ENCODE measurements around the gene SDK1. TPM values are rescaled to one million over a fixed set of nuclear protein-coding genes. Genes with fewer than 3 reads are reported as not detected.

SDK1 gene
- total RNA-seq, 1 donor from 2014 or later = 0.48 TPM

GRCh38 chr7:4266270-4267040 lies 965.4 kb downstream of the SDK1 start:
- no peaks in the 10 kb centered on the region for H3K27me3 Mint-ChIP-seq (ENCODE audit: low read depth)
- no peak for DNase-seq (ENCODE audit: low spot score)
- H3K4me1 Mint-ChIP-seq (ENCODE audit: low read depth) = no peaks in the 10 kb centered on the region
- no peaks in the 10 kb centered on the region for H3K9me3 Mint-ChIP-seq
- H3K4me3 Mint-ChIP-seq (ENCODE audit: low read depth) = no peak overlapping the region
- intact Hi-C loops (cut with micrococcal nuclease) = no loop called here
- H3K36me3 Mint-ChIP-seq (ENCODE audit: low read depth) = no peaks in the 10 kb centered on the region
- no peak overlapping the region for H3K27ac Mint-ChIP-seq

DNA sequence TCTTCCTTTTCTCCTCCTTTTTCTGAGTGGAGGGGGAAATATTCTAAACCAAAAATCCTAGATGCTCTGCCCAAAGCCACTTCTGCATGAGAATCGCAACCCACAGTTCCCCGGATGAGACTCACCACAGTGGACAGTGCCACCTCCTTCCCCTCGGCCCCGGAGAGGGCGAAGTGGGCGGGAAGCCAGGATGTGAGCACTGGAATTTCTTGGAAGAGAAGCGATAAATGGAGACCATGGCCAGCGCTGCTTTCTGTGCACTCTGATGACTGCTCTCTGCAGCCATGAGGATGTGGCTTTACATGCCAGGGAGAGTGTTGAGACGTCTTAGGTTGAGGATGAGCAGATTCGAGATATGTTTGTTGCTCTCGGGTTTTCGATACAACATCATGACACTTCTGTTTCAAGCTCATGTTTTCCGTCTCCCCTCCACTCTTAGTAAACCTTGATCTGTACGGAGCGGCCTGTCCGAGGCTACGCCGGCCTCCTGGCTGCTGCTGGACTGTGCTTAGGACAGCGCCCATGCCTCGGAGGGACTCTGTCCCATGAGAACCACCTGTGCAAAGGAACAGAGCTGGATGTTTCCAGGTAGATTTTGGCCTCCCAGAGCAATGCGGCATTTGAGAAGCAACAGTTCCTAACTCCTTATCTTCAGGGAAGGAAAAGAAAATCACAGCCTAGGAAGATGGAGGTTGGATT lies 966.4 kb downstream of the SDK1 start:
- no peaks in the 10 kb centered on the region for H3K36me3 Mint-ChIP-seq (ENCODE audit: low read depth)
- no peak overlapping the region for H3K27ac Mint-ChIP-seq
- intact Hi-C loops (cut with micrococcal nuclease) = no loop called here
- H3K4me3 Mint-ChIP-seq (ENCODE audit: low read depth) = no peak overlapping the region
- no peaks in the 10 kb centered on the region for H3K27me3 Mint-ChIP-seq (ENCODE audit: low read depth)
- DNase-seq (ENCODE audit: low spot score) = no peak
- no peaks in the 10 kb centered on the region for H3K4me1 Mint-ChIP-seq (ENCODE audit: low read depth)
- H3K9me3 Mint-ChIP-seq = no peaks in the 10 kb centered on the region

- Mint-ChIP-seq H3K4me1 (ENCODE audit: low read depth) (no peaks in the 10 kb centered on the region), H3K27me3 (ENCODE audit: low read depth) (no peaks in the 10 kb centered on the region), H3K9me3 (no peaks in the 10 kb centered on the region), H3K27ac (no peak overlapping the region), H3K4me3 (ENCODE audit: low read depth) (no peak overlapping the region), H3K36me3 (ENCODE audit: low read depth) (no peaks in the 10 kb centered on the region)
- intact Hi-C loops (cut with micrococcal nuclease) = no loop called here
- DNase-seq (ENCODE audit: low spot score) = no peak
These were observed 967.3 kb downstream of the SDK1 start for GRCh38 chr7:4268040-4268965.

GRCh38 chr7:4269086-4269485 lies 968.0 kb downstream of the SDK1 start:
- Mint-ChIP-seq H3K36me3 (ENCODE audit: low read depth) (no peaks in the 10 kb centered on the region), H3K9me3 (no peaks in the 10 kb centered on the region), H3K27ac (no peak overlapping the region), H3K4me3 (ENCODE audit: low read depth) (no peak overlapping the region), H3K27me3 (ENCODE audit: low read depth) (no peaks in the 10 kb centered on the region), H3K4me1 (ENCODE audit: low read depth) (no peaks in the 10 kb centered on the region)
- intact Hi-C loops (cut with micrococcal nuclease) = no loop called here
- DNase-seq (ENCODE audit: low spot score) = no peak

GRCh38 chr7:4269746-4270145 lies 968.7 kb downstream of the SDK1 start:
- intact Hi-C loops (cut with micrococcal nuclease) = no loop called here
- Mint-ChIP-seq H3K4me1 (ENCODE audit: low read depth) (no peaks in the 10 kb centered on the region), H3K4me3 (ENCODE audit: low read depth) (no peak overlapping the region), H3K27me3 (ENCODE audit: low read depth) (no peaks in the 10 kb centered on the region), H3K36me3 (ENCODE audit: low read depth) (no peaks in the 10 kb centered on the region), H3K27ac (no peak overlapping the region), H3K9me3 (peaks cover 3% of the 10 kb centered on the region)
- DNase-seq (ENCODE audit: low spot score) = no peak

- Mint-ChIP-seq H3K4me1 (ENCODE audit: low read depth) (no peaks in the 10 kb centered on the region), H3K27me3 (ENCODE audit: low read depth) (no peaks in the 10 kb centered on the region), H3K4me3 (ENCODE audit: low read depth) (no peak overlapping the region), H3K9me3 (peaks cover 8% of the 10 kb centered on the region), H3K36me3 (ENCODE audit: low read depth) (no peaks in the 10 kb centered on the region), H3K27ac (no peak overlapping the region)
- intact Hi-C loops (cut with micrococcal nuclease) = no loop called here
- no peak for DNase-seq (ENCODE audit: low spot score)
These were observed 969.2 kb downstream of the SDK1 start for GRCh38 chr7:4270268-4270667.

GRCh38 chr7:4270941-4271715 lies 970.1 kb downstream of the SDK1 start:
- Mint-ChIP-seq H3K36me3 (ENCODE audit: low read depth) (no peaks in the 10 kb centered on the region), H3K4me1 (ENCODE audit: low read depth) (no peaks in the 10 kb centered on the region), H3K9me3 (peaks cover 9% of the 10 kb centered on the region), H3K4me3 (ENCODE audit: low read depth) (no peak overlapping the region), H3K27me3 (ENCODE audit: low read depth) (no peaks in the 10 kb centered on the region), H3K27ac (no peak overlapping the region)
- DNase-seq (ENCODE audit: low spot score) = no peak
- intact Hi-C loops (cut with micrococcal nuclease) = no loop called here

DNA sequence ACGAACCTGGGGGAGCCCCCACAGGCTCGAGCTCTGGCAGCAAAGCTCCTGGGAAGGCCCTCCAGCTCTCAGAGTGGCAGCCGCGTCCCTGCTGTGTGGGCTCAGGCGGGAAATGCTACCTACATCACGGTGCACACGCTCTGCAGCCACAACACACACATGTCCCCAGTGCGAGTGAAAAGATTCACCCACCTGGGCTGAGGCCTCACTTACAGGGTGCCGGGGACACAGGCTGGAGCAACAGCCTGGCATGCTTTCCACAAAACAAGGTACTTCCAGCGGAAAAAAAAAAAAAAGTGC lies 970.6 kb downstream of the SDK1 start:
- Mint-ChIP-seq H3K9me3 (peaks cover 9% of the 10 kb centered on the region), H3K27ac (no peak overlapping the region), H3K36me3 (ENCODE audit: low read depth) (no peaks in the 10 kb centered on the region), H3K27me3 (ENCODE audit: low read depth) (no peaks in the 10 kb centered on the region), H3K4me1 (ENCODE audit: low read depth) (no peaks in the 10 kb centered on the region), H3K4me3 (ENCODE audit: low read depth) (no peak overlapping the region)
- DNase-seq (ENCODE audit: low spot score) = no peak
- intact Hi-C loops (cut with micrococcal nuclease) = no loop called here

DNA sequence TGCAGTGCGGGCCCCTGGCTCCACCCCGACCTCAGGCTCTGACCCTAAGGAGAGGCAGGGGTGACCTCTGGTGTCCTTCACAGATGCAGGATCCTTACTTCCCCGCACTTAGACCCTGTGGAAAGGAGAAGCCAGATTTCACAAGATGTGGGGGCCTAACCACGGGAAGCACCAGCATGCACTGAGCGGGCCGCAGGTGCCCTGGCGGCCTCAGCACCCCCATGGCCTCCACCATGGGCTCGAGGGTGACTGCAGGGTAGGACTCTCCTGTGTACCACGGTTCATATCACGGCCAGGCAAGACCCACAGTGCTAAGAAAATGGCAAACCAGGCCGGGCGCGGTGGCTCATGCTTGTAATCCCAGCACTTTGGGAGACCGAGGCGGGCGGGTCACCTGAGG lies 971.1 kb downstream of the SDK1 start:
- no peaks in the 10 kb centered on the region for H3K4me1 Mint-ChIP-seq (ENCODE audit: low read depth)
- no peaks in the 10 kb centered on the region for H3K36me3 Mint-ChIP-seq (ENCODE audit: low read depth)
- no peak for DNase-seq (ENCODE audit: low spot score)
- H3K27ac Mint-ChIP-seq = no peak overlapping the region
- no peaks in the 10 kb centered on the region for H3K27me3 Mint-ChIP-seq (ENCODE audit: low read depth)
- no peak overlapping the region for H3K4me3 Mint-ChIP-seq (ENCODE audit: low read depth)
- intact Hi-C loops (cut with micrococcal nuclease) = no loop called here
- peaks cover 9% of the 10 kb centered on the region for H3K9me3 Mint-ChIP-seq

DNA sequence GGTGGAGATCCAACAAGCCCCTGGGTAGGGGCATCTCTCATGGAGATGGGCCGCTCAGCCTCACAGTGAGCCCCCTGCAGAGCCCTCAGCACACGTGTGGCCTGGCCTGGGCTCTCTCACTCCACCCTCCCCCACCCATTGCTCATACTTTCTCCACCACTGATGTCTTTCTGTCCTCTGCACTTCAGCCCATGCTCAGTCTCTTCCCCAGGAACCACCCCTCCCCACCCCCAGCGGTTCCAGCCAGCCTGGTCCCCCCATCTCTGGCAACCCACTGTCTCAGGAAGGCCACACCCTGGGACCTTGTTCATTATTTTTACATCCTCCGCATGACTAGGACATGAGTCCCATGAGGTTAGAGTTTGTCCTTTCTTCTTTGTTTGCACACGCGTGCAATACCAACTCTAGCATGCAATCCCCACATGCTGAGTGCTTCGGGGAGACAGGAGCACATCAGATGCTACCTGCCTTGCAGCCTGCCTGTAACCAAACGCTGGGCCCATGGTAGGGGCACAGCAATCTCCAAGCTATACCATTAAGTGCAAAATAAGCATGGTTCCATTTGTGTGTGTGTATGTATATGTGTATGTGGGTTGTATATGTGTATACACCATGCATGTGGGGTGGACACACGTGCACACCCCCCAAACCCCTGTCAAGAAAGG lies 972.6 kb downstream of the SDK1 start:
- no peaks in the 10 kb centered on the region for H3K36me3 Mint-ChIP-seq (ENCODE audit: low read depth)
- no peaks in the 10 kb centered on the region for H3K4me1 Mint-ChIP-seq (ENCODE audit: low read depth)
- no peak overlapping the region for H3K4me3 Mint-ChIP-seq (ENCODE audit: low read depth)
- no peaks in the 10 kb centered on the region for H3K27me3 Mint-ChIP-seq (ENCODE audit: low read depth)
- peaks cover 17% of the 10 kb centered on the region for H3K9me3 Mint-ChIP-seq
- intact Hi-C loops (cut with micrococcal nuclease) = no loop called here
- H3K27ac Mint-ChIP-seq = no peak overlapping the region
- no peak for DNase-seq (ENCODE audit: low spot score)

- Mint-ChIP-seq H3K4me1 (ENCODE audit: low read depth) (no peaks in the 10 kb centered on the region), H3K36me3 (ENCODE audit: low read depth) (no peaks in the 10 kb centered on the region), H3K4me3 (ENCODE audit: low read depth) (no peak overlapping the region), H3K9me3 (peaks cover 19% of the 10 kb centered on the region), H3K27ac (no peak overlapping the region), H3K27me3 (ENCODE audit: low read depth) (no peaks in the 10 kb centered on the region)
- intact Hi-C loops (cut with micrococcal nuclease) = no loop called here
- DNase-seq (ENCODE audit: low spot score) = no peak
These were observed 973.2 kb downstream of the SDK1 start for GRCh38 chr7:4274286-4274685.

DNA sequence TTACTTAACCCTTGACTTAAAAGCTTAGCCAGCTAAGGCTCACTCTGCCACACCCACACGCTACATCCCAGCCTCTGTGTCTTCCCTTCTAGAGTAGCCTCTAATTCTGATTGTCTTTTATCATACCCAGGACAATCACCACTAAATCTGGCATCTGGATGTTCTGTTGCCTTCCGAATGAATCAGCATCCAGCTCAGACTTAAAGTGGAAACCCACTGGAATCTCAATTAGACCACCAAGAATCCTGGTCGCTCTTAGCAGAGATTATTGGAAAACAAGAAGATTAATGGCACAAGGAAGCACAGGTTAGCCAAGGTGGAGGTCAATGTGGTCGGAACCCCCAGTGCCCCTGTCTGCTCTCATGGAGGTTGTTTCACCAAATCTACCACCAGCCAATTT lies 976.9 kb downstream of the SDK1 start:
- H3K4me1 Mint-ChIP-seq (ENCODE audit: low read depth) = no peaks in the 10 kb centered on the region
- peaks cover 23% of the 10 kb centered on the region for H3K9me3 Mint-ChIP-seq
- H3K27me3 Mint-ChIP-seq (ENCODE audit: low read depth) = no peaks in the 10 kb centered on the region
- DNase-seq (ENCODE audit: low spot score) = no peak
- intact Hi-C loops (cut with micrococcal nuclease) = no loop called here
- no peaks in the 10 kb centered on the region for H3K36me3 Mint-ChIP-seq (ENCODE audit: low read depth)
- H3K4me3 Mint-ChIP-seq (ENCODE audit: low read depth) = no peak overlapping the region
- no peak overlapping the region for H3K27ac Mint-ChIP-seq
